GM18511 (cell line): Measurements from ENCODE around the gene PPARGC1A.

Experiments
- ATAC-seq: cut with Tn5 transposase; IDR thresholded peaks from one replicate; pipeline ENCODE4 v1.9.1; 2021; ENCODE audit warnings: mild to moderate bottlenecking, moderate library complexity; ENCODE audit not compliant: unreplicated experiment

Gene PPARGC1A

DNA sequence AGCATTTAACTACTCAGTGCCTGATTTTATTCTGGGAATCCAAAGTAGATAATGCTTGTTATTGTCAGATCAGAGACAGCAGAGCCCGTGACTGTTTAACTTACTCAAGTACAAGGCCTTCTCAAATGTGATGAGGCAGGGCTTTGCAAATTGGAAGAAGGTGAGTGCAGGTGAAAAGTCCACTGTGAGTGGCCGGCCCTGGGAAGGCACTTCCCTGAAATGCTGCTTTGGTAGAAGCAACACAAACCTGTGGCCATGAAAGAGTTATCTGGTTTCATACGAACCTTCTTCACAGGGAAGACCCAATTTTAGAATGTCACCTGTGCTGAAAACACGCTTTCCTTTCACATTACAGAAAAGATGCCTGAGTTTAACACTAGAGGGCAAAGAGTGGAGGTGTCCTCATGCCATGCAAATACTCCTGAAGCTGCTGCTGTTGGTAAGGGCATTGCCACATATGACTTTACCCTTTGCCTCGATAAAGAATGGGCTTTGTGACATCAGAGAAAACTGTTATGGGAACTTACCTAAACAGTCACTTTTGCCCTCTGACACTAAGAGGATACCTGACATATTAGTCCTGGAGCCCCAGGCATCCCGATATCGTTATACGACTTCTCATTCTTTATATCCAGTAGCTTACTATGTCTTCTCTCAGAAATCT lies 8.0 kb downstream of the PPARGC1A start:
- ATAC-seq, result no peak

DNA sequence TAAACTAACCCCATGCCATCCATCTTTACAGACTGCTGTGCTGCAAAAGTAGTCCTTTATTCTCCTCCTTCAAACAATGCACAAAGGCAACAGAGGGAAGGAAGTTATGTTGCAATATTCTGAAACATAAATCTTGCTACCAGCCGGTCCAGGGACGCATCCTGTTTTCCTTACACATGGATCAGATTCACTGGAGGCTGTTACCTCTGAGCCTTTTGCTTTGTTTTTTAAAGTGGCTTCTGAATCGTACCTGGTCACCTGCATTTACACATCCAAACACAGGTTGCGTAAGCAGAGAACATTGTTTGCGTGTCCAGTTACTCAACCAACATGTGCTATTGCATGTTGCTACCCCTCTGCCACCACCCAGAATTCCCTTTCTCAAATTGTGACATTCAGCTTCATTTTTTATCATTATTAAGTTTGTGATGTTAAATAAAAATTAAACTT lies 8.8 kb downstream of the PPARGC1A start:
- ATAC-seq, result no peak

DNA sequence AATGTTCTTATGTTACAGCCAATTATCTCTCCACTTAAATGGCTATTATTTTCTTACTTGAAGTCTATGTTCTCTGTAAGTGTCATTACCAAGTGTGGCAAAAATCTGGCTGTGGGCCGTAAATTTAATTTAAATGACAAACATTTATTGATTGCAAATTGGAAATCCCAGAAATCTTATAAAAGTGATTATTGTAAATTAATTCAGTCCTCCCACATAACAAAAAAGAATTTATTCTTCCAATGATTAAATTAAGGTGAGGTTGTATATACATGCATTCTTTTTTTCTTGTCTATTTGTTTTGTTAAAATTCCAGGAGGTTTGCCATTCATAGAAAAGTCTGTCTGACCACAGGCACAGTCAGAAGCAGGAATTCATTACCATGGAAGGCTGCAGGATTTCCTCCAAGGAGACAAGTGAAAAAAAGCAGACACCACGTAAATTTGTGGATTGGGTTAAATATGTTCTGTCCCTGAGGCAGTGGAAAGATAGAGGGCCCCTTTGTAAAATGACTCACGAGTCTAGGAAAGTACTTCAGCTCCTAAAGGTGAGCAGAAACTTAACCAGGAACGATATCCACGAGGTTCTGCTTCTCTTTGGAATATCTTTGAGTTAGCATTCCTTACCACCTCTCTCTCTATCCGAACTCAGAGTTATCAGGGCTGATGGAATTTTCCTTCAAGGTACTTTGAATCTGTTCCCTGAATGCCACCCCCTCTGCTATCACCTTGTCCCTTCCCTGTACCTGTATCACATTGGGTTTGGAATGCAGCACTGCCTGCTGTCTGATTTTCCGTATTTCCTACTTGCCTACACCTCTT lies 10.7 kb downstream of the PPARGC1A start:
- no peak for ATAC-seq

DNA sequence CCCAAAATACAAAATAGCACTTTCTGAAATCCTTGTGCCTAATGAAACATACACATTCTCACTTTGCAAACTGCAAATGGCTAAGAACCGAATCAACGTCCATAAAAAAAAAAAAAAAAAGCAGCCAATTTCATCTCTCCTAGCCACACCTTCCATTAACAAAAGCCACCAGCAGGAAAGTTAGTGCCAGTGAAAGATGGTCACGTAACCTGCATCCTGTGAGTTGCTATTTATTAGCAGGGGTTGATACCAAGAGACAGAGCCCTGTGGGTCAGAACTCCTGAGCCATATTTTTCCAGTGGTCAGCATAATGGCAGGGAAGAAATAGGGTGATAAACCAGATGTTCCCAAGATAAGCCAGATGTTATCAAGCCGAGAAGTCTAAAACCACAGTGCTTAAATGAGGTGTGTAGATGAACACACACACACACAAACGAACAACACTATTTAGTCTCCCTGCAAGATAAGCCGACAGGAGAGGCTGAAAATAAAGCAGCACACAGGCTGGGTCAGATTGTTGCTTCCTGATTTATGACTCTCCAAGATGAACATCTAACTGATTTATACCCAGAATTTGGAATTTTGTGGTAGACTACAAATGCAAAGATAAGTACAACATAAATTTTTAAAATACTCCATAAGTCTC lies 11.5 kb downstream of the PPARGC1A start:
- ATAC-seq, result no peak

DNA sequence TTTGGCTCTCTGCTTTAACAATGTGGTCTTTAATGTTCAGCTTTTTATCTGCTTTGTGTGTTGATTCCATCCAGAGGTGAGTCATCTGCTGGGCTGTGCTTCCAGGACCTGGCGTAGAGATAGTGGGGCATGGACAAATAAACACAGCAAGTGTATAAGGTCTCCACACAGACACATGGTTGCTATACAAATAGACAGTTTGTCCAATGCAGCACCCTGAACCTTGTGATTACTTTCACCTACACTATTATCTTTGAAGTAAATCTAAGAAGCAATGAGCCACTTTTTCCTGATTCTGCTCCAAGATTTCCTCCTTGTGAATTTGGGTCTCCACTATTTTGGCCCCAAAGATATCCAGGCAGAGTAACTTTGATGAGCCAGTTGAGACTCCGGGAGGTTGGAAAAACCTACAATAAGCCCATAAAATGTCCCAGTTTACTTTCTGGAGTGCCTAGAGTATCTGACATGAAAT lies 12.1 kb downstream of the PPARGC1A start:
- ATAC-seq, result no peak

DNA sequence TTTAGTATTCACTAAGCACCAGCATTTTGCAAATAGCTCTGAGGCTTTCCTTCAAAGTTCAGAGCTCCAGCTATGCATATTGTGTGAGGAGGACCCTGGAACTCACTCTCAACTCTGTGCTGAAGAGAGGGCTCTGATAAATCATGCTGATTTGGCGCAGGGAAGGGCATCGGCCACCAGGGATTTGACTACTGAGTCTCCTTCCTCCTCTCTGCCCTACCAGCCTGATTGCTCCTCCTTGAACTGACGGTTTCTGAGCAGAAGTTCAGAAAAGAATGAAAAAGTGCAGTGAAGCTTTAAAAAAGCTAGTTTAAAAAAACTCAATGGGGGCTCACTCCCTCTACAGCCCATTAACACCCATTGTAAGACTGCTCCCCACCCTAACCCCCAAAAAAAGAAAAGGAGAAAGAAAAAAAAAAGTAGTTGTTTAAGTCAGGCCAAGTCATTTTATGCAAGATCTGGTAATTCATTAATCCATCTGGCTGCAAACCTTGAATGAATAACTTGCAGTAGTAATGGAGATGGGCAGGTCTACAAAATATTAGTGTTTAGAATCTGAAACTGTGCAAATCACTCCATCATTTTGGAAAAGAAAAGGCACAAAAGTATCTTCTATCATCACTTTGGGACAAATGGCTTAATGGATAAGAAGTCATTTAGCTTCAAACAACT lies 13.3 kb downstream of the PPARGC1A start:
- ATAC-seq, result no peak

DNA sequence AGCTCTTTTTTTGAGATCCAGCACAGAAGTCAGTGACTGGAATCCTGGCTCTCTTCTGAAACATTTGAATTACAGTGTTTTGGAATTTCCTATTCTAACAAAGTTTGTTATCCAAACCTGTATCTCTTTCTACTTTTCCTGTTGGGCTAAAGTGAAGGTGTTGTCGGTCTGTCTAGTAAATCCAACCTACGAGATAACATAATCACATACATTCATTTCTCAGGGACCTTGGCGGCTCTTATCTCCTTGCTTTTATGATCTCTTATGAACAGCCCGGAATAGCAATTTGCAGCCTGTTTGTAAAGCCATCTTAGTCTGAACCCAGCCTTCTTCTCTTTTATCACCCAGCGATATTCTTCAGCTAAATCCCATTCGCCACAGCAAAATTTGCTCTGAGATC lies 14.5 kb downstream of the PPARGC1A start:
- ATAC-seq, result no peak

DNA sequence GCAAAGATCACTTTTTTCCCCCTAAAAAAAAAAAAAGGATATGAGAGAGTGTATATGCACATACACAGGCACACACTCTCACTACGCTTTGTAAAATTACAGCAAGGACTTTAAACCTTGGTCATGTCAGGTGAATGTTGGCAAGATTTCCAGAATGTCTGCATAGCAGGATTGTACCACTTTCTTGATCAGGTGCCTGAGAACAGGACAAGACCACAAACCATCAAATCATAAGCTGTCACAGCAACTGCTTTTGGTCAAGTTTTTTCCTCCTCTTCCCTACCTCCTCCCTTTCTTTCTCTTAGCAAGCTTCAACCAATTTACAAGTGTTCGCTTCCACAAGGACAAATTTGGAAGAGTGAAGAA lies 15.3 kb downstream of the PPARGC1A start:
- ATAC-seq, result no peak

DNA sequence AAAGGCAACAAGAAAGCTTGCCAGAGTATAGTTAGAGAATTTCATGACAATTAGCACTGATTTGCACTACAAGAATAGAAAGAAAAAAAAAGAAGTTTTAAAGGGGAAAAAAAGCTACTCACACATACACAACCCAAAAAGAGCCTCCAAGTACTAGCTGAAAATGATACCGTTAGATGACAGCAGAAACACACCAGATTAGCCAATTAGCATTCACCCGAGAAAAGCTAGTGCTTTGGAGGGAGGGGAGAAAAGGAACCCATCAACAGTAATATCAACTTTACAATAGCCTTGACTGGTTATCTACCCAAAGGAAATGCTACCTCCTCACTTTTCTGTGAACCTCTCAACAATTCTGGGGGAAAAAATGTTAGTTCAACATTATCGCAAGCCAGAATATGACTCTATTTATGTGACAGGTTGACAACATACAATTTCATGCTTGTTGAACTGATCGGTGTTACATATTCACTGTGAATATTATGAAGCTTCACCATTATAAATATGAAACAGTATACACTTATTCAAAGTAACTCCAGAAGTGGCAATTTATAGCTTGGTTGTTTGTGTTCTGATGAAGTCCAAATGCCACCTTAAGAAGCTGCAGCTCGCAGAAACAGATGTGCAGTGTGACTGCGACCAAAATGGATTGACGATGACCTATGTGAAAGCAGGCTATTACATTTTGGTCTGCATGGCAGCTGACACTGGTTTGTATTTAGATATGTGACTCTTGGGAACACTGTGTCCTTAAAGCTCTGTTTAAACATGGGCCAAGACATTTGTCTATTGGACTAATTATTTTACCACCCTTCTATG lies 15.9 kb downstream of the PPARGC1A start:
- ATAC-seq, result no peak

DNA sequence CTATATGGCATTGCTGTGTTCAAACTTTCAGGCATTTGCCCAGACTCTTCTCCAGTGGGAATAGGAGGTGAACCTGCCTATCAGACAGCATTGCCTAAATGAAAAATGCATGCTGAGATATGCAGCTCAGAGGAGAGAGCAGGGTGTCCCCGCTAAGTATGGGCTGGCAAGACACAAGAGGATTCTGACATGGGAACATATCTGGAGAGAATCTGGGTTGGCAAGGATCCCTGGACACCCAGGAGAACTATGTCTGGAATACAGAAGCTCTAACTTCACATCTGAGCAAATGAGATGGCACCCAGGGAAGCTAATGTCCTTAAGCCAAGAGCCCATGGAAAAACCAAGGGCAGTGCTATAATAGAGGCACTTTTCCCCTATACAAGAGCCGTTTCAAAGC lies 18.4 kb downstream of the PPARGC1A start:
- no peak for ATAC-seq

DNA sequence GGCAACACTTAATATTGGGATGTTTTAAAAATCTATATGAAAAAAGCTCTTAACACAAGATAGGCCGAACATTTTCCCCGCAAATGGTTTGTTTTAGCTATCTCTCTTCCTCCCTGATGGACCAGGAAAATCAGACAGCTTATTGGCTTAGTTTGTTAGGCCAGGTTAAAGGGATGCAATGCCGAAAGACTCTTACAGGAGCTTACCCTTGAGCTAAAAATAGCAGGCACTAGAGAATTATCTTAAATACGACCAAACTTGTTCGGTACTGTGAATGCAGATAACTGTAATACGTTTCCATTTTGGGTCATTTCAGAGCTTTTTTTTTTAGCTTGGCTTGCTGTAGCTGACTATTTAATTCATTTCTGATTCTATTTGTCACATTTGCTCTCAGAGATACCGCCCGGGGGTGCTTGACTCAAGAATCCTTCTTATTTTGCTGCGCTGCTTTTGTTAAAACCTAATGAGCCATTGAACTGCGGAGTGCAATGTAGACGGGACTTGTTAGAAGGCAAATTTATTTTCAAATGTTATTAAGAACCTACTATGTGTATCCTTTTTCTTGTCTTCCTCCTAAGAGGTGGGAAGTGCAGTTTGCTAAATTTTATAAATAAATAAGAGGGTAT lies 23.3 kb downstream of the PPARGC1A start:
- no peak for ATAC-seq

DNA sequence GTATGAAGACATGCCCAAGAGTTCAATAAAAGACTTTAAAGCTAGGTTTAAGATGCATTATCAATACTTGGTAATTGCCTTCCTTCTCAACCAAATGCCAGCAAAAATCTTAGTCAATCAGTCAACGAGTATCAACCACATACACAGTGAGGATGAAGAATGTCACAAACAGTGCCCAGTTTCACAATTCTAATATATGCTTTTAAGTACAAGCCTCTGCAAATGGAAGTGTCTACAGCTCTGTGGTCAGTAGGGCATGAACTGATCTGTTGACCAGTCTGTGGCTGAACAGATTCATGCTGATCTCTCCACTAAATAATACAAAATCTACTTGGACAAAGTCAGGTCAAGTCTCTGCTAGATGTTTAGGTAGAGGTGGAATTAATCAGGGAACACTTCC lies 27.9 kb downstream of the PPARGC1A start:
- no peak for ATAC-seq

DNA sequence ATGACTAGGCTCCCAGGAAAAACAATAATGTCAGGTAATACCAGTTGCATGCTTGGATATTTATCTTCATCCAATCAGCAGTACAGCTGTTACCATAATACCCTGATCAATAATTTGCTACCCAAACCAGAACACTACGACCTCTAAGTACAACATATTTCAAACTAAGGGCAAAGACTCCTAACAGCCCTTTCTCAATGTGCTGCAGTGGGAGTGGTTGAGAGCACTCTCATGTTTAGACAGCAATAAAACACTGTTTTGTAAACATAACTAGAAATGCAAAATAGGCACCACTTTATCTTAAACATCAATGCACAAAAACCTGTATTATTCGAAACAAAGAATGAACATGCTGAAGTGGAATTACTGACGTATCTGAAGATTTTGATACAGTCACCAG lies 28.9 kb downstream of the PPARGC1A start:
- no peak for ATAC-seq

DNA sequence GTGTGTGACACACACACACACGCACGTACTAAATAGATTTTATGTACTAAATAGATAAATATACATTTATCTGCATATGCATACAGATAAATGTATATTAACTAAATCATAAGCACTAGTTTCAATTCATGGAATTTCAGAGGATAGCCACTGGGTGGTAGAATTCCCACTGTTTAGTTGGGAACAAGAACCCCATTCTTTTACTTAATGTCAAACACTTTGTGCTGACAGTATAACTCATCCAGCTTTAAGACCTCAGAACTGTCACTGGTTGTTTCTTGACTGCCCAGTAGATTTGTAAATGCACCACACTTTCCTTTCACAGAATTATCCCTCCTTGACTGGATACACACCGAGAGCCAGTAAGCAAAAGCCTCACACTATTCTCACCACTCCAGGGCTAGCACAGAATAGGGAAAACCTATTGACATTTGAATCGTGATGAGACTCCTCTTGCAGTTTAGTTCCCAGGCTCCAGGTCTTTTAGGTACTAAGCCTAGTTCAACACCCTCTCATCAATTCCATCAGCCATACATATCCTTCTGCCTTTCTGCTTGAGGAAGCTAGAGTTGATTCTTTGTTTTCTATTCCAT lies 32.4 kb downstream of the PPARGC1A start:
- ATAC-seq, result no peak

DNA sequence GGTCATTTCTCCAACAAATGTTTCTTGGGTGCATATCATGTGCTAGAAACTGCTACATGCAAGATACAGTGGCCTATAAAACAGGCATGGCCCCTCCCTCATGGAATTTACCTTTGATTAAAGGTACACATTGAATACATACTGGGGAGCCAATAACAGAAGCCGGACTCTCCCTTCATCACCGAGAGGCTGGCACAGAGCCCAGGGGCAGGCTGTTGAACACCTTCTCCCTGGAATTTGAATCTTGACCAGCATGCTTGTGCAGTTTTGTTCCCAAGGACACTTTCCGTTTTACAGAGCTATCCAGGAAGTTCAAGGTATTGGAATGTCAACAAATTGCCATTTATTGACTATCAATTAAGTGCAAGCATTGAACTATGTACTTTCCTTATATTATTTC lies 33.2 kb downstream of the PPARGC1A start:
- no peak for ATAC-seq

DNA sequence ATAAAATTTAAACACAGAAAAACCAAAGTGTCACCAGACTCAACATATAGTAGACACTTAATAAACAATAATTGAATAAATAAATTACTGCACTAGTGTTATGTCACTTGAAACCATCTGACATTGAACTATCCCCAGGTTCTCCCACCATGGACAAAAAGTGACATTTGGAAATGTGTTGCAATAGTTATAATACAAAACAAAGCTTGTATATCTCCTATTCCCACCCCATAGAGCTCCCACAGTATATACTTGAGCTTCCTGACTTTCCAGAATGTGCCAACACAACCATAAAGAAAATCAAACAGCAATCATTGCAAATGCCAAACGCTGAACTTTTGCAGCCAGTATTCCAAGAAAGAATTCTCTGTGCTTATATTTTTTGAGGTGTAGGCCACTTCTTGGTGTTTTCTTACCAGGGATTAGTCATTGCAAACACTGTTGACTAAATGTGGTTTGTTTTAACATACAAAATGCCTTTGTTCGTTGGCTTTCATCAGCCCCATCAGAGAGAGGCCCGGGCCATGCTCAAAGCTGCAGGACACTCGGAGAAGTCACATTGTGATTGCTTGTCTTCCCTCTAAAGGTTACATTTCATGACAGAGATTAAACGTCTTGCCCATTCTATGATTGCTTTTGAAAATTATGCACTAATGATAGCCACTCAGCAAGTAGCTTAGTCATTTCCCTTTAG lies 33.8 kb downstream of the PPARGC1A start:
- no peak for ATAC-seq

DNA sequence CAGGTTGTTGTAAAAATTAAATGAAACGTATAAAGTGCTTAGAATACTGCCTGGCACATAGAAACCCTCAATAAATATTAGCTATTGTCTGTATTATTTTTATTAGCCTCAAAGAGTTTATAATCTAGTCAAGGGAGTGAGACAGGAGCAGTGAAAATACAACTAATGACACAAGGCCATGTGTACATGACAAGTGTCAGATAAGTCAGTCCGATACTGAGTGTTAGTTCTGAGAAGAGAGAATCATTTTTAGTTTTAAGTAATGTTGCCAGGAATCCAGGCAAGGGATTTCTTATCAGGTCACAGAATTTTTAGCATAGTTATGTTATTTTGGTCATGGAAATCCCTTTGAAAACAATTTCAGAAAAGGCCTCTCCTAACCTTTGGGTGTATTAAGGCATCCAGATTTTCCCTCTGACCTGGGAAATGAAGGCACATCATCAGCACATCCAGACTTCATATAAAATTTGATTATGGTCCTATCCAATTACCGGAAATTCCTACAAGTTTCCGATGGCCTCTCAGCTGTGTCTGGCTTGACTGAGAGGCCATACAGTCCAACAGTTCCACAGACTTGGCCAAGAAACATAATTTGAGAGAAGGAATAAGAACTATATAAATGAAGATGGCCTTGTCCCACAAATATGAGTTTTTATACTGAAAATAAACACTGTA lies 35.7 kb downstream of the PPARGC1A start:
- no peak for ATAC-seq

DNA sequence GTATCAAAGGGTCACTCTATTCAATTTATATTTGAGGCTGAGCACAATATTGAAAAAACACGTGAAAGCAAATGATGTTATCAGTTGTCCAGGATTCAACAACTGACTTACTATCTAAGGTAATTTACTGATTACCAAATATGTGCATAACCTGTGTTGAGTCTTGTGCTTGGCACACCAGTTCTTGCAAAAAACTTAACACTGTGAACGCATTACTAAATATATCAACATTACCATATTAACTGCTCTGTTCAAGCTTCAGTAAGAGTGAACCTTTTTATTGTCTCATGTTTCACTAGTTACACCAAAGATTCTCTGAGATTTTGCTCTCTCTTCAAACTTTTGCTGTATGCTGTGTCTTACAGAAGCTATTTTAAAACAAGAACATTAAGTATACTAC lies 38.4 kb downstream of the PPARGC1A start:
- no peak for ATAC-seq

DNA sequence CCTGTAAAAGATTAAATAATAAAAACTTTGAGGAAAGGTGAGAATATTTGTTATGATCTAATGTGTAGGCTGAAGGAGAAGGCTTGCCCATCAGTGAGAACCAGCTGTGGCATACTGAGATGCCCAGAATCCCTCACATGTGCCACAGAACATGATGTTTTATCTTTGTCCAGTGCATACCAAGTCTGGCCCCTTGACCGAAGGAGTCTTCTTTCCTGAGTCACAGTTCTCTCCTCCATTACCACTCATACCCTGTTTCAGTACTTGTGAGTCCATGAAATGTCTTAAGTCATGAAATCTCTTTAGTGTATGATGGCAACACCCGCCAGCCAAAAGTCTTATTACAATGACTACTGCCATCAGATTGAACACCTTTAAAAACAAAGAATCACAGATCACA lies 42.7 kb downstream of the PPARGC1A start:
- ATAC-seq, result no peak
